Breast epithelium (tissue), 4 donors: ENCODE results near the gene KLHL29. TPM values are rescaled to one million over a fixed set of nuclear protein-coding genes. Genes with fewer than 3 reads are reported as not detected.

Experiments
- DNase-seq, 2 donors: peaks; one replicate each; pipeline ENCODE4 v3.0.0-alpha.2; 2019; ENCODE audit warnings: low spot score in 2 of 2
- H3K27ac ChIP-seq, 2 donors: fragments of 200-600 bp; sonication (generic) in 1 of 2; one replicate each; pipeline ENCODE4 v1.5.1; 2016 to 2019; ENCODE audit warnings: mild to moderate bottlenecking in 1 of 2
- H3K27me3 ChIP-seq, 2 donors: fragments of 200-600 bp; sonication (generic) in 1 of 2; one replicate each; pipeline versions ENCODE4 v1.5.1 to v1.6.0; 2017 to 2019; ENCODE audit warnings: control low read depth in 1 of 2, mild to moderate bottlenecking in 1 of 2
- H3K36me3 ChIP-seq: fragments of 200-600 bp; one replicate; pipeline ENCODE4 v1.5.1; 2019
- H3K4me1 ChIP-seq, 2 donors: fragments of 200-600 bp; sonication (generic); one replicate each; pipeline ENCODE4 v1.5.1; 2016 to 2019; ENCODE audit warnings: control low read depth in 1 of 2
- H3K4me3 ChIP-seq, 3 donors: fragments of 200-600 bp; sonication (generic); 1 replicate in 2 of 3; 2 replicates in 1 of 3; pipeline ENCODE4 v1.5.1; 2016 to 2019; ENCODE audit warnings: mild to moderate bottlenecking in 3 of 3, moderate library complexity in 2 of 3
- H3K9me3 ChIP-seq, 2 donors: fragments of 200-600 bp; sonication (generic) in 1 of 2; one replicate each; pipeline ENCODE4 v1.5.1; 2016 to 2019; ENCODE audit warnings: control low read depth in 1 of 2
- POLR2A ChIP-seq: fragments of 450-650 bp; IDR thresholded peaks from one replicate; pipeline ENCODE4 v1.6.1; 2016; ENCODE audit warnings: antibody characterized with exemption, mild to moderate bottlenecking, moderate library complexity
- POLR2AphosphoS5 ChIP-seq, 3 donors: sonication (generic); formaldehyde crosslinking; IDR thresholded peaks; one replicate each; pipeline ENCODE4 v1.6.1; 2017; ENCODE audit warnings: antibody characterized with exemption in 3 of 3
- intact Hi-C: fragments of 100-400 bp; cut with DNase I; formaldehyde crosslinking; loops from one replicate; pipeline ENCODE4 v1.15.1; 2023; ENCODE audit warnings: low total_unique reads
- total RNA-seq, 3 donors: library from RNA; depleted of rRNA; stranded (reverse); fragments of >200 nt; gene quantifications; one replicate each; pipeline ENCODE4 v1.1.0, GENCODE V29; 2016
- TF ChIP-seq, protein P1 (sequence below), 3 donors: fragments of 450-650 bp; IDR thresholded peaks; one replicate each; pipeline ENCODE4 v1.5.1; 2016 to 2017; ENCODE audit warnings: antibody characterized with exemption in 3 of 3, mild to moderate bottlenecking in 3 of 3, moderate library complexity in 3 of 3

KLHL29 gene
- total RNA-seq, 3 donors from 2014 or later: 4.5 to 20.9 (median 14.7) TPM

DNA sequence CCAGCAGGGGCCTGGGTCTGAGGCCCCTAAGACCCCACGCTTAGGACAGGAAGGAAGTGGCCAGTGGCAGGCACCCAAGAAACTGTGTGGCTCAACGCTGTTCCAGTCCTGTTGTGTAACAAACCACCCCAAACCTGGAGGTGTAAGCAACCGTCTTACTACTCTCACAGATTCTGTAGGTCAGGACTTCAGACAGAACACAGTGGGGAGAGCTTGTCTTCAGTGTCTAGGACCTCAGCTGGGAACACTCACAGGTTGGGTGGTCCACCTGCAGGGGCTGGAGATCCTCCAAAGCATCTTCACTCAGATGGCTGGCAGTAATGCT, 123.0 kb downstream of the KLHL29 start:
- Histone ChIP-seq H3K9me3 (no peaks in the 10 kb centered on the region), H3K4me1 (no peaks in the 10 kb centered on the region), H3K36me3 (no peaks in the 10 kb centered on the region), H3K4me3 (no peak overlapping the region), H3K27ac (peak overlapping the region in 1 of 2 donors; percentile 12), H3K27me3 (no peaks in the 10 kb centered on the region)
- intact Hi-C loops: no loop called here
- no peak for DNase-seq
- TF ChIP-seq POLR2AphosphoS5 (IDR thresholded peaks at IDR 0.05): no peak
- TF ChIP-seq, protein P1, sequence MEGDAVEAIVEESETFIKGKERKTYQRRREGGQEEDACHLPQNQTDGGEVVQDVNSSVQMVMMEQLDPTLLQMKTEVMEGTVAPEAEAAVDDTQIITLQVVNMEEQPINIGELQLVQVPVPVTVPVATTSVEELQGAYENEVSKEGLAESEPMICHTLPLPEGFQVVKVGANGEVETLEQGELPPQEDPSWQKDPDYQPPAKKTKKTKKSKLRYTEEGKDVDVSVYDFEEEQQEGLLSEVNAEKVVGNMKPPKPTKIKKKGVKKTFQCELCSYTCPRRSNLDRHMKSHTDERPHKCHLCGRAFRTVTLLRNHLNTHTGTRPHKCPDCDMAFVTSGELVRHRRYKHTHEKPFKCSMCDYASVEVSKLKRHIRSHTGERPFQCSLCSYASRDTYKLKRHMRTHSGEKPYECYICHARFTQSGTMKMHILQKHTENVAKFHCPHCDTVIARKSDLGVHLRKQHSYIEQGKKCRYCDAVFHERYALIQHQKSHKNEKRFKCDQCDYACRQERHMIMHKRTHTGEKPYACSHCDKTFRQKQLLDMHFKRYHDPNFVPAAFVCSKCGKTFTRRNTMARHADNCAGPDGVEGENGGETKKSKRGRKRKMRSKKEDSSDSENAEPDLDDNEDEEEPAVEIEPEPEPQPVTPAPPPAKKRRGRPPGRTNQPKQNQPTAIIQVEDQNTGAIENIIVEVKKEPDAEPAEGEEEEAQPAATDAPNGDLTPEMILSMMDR (IDR thresholded peaks at IDR 0.05): no peak
- TF ChIP-seq POLR2A: no peak

DNA sequence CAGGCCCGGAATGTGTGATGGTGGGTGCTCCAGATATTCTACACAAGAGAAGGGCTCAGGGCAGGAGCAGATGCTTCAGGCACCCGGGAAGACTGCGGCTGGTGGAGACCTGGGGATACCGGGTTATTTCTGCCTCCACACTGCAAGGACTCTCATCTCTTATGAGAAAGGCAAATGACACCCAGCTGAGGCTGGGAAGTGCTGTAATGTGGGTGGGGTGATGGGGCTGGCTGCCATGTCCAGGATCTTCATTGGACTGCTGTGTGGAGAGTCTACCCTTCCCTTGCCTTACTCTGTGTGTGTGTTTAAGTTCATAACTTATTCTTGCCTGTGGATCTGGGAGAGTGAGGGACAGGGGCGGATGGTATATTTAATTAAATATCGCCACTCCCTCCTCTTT, 124.1 kb downstream of the KLHL29 start:
- no peaks in the 10 kb centered on the region for H3K27me3 ChIP-seq
- H3K27ac ChIP-seq: no peak overlapping the region
- intact Hi-C loops: no loop called here
- H3K4me3 ChIP-seq: no peak overlapping the region
- no peak for DNase-seq
- TF ChIP-seq, protein P1 (IDR thresholded peaks at IDR 0.05): no peak
- TF ChIP-seq POLR2AphosphoS5 (IDR thresholded peaks at IDR 0.05) (no peak), POLR2A (no peak)
- H3K9me3 ChIP-seq: no peaks in the 10 kb centered on the region
- H3K4me1 ChIP-seq: no peaks in the 10 kb centered on the region
- no peaks in the 10 kb centered on the region for H3K36me3 ChIP-seq

DNA sequence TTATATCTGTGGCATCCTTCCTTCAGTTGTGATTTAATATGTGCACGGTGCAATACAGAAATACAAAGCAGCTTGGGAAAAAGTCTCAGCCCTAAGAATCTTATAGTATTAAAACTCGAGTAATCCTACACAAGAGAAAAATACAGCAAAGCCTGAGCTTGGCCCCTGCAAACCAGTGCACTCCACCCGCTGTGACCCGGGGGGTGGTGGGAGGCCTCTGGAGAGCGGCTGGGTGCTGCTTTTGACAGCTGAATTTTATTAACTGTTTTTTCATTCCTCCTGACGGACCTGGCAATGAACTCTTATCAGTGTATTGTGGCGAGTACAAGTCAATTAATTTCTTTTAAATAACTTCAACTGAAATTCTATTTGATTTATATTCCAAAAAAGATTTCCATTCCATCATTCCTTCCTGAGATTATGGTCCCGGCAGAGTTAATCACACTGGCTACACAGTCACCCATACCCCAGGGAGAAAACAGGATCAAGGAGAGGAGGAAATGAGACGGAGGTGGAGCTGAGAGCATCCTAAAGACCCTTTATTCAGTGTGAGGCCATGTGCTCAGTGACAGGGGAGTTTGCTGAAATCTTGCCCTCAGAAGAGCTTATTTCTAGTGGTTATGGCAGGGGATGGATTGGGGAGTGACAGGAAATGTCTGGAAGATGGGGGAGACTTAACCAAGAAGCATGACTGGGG, 124.8 kb downstream of the KLHL29 start:
- no peaks in the 10 kb centered on the region for H3K4me1 ChIP-seq
- H3K27ac ChIP-seq: peak overlapping the region in 1 of 2 donors; percentile 55
- TF ChIP-seq POLR2A: no peak
- TF ChIP-seq POLR2AphosphoS5 (IDR thresholded peaks at IDR 0.05): no peak
- TF ChIP-seq, protein P1 (IDR thresholded peaks at IDR 0.05): no peak
- H3K36me3 ChIP-seq: no peaks in the 10 kb centered on the region
- no peaks in the 10 kb centered on the region for H3K27me3 ChIP-seq
- no peak for DNase-seq
- H3K4me3 ChIP-seq: no peak overlapping the region
- H3K9me3 ChIP-seq: no peaks in the 10 kb centered on the region
- intact Hi-C loops: no loop called here

DNA sequence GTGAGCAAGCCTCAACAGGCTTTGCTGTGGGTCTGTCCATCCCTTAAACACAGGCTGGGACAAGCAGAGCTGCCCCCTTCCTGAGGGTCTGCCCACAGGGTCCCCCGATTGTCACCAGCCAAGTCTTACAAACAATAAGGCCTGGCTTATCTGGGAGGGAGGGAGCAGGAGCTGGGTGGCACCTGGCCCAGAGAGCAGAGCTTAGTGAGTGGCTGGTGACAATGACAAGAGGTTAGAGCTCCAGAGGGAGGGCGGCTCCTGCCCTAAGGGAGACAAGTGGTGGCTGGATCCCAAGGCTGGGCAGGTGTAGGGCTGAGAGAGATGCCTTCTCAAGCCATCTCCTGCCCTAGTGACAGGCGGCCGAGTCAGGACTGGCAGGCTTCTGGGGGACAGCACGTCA, 125.5 kb downstream of the KLHL29 start:
- Histone ChIP-seq H3K4me1 (no peaks in the 10 kb centered on the region), H3K9me3 (no peaks in the 10 kb centered on the region), H3K36me3 (no peaks in the 10 kb centered on the region), H3K4me3 (no peak overlapping the region), H3K27ac (peak overlapping the region in 1 of 2 donors; percentile 55), H3K27me3 (no peaks in the 10 kb centered on the region)
- no peak for DNase-seq
- TF ChIP-seq POLR2AphosphoS5 (IDR thresholded peaks at IDR 0.05): no peak
- no peak for TF ChIP-seq POLR2A
- TF ChIP-seq, protein P1 (IDR thresholded peaks at IDR 0.05): no peak
- intact Hi-C loops: no loop called here

DNA sequence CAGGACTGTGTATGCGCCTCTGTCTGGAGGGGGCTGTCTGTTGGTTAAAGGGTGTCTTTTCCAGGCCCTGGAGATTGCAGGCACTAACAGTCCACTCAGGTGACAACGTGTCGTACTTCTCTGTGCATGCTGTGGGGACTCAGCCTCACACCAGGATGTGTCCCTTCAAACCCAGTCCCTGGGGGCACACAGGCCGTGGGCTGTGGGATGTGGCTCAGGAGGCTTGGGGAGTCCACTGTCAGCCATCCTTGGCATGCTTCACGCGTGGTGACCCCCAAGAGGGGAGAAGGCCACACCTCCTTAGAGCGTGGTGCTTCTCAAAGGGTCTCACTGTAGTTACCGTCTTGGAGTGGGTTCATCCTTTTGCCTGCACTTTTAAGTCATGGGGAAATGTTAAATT, 127.8 kb downstream of the KLHL29 start:
- no peaks in the 10 kb centered on the region for H3K9me3 ChIP-seq
- intact Hi-C loops: no loop called here
- H3K27me3 ChIP-seq: no peaks in the 10 kb centered on the region
- no peaks in the 10 kb centered on the region for H3K36me3 ChIP-seq
- H3K4me1 ChIP-seq: no peaks in the 10 kb centered on the region
- TF ChIP-seq, protein P1 (IDR thresholded peaks at IDR 0.05): no peak
- TF ChIP-seq POLR2A (no peak), POLR2AphosphoS5 (IDR thresholded peaks at IDR 0.05) (no peak)
- no peak overlapping the region for H3K4me3 ChIP-seq
- DNase-seq: no peak
- peak overlapping the region; percentile 13 to 61 for H3K27ac ChIP-seq
